ENCODE measurements around the gene CACNB1.
"Not testable (repeated sequence)": the region's sequence is repeated elsewhere in the genome, so short reads cannot be mapped to it uniquely, and the experiment has no call there.

Gene CACNB1

DNA sequence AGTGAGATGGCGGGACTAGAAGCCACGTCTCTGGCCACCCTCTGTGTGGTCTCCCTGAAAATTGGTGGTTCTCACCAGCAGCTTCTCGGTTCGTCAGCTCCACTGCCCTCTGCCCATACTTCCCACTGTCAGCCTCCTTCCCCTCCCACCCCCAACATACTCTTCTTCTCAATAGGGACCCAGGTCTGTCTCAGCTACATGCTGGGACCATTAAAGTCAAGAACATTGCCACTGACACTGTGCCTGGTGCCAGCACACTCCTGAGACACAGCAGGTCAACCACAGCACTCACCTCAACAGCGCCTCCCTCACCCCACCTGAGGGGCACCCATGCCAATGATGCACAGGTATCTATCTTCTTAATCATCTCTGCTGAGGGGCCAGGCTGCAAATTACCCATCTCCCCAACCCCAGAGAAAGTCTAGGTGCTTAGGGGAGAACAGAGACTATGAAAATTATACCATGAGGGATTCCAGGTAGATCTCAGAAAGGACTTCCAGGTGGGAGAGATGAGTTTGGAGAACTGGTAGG lies 47.3 kb downstream of the CACNB1 start:
- no peak for DNase-seq

- no peak for DNase-seq
Observed at GRCh38 chr17:39147221-39148185, 50.0 kb downstream of the CACNB1 start.

DNA sequence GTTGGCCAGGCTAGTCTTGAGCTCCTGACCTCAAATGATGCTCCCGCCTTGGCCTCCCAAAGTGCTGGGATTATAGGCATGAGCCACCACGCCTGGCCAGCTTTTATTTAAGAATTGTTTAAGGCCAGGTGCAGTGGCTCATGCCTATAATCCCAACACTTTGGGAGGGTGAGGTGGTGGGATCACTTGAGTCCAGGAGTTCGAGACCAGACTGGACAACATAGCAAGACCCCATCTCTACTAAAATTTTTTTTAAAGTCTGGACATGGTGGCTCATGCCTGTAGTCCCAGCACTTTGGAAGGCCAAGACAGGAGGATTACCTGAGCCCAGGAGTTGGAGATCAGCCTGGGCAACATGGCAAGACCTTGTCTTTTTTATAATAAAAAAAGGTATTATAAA lies 51.2 kb downstream of the CACNB1 start:
- no peak for DNase-seq

GRCh38 chr17:39145143-39145542 lies 52.3 kb downstream of the CACNB1 start:
- DNase-seq, result no peak

- DNase-seq, result no peak
Observed at GRCh38 chr17:39144416-39144840, 53.0 kb downstream of the CACNB1 start.

- no peak for DNase-seq
Observed at GRCh38 chr17:39143552-39144093, 53.8 kb downstream of the CACNB1 start.

- DNase-seq, result no peak
Observed at GRCh38 chr17:39141915-39142664, 55.4 kb downstream of the CACNB1 start.

- DNase-seq, result no peak
Observed at GRCh38 chr17:39141294-39141693, 56.2 kb downstream of the CACNB1 start.

DNA sequence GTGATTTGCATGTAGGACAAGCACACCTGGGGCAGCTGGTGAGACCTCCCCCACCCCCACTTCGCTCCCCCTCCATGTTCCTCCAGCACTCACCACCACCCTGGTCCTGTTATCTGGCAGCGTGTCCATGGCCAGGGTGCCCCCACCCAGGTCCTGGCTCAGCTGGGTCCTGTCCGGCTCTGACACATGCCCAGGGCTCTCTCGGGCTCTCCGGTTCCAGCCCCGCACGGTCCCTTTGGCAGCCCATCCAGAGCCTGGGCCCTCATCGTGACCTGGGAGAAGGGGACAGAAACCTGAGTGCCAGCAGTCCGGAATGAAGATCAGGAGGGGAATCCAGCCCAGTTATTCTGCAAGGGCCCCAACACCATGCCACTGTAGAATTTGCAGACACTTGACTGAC lies 57.9 kb downstream of the CACNB1 start:
- DNase-seq, result no peak

DNA sequence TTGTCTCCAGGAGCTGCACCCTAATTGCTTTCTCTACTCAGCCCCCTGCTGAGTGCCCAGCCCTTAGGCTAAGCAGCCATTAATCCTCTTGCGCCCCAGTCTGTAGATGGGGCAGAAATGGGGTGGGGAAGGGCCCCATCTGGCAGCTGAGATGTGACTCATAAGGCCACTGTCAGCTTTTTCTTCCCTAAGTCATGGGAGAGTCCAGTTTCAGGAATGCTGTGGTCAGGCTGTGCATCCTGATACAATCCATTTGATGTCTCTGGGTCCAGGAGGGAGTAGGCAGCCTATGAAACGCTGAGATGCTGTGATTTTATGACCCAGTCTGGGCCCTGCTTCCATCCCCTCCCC lies 58.3 kb downstream of the CACNB1 start:
- DNase-seq, result no peak

DNA sequence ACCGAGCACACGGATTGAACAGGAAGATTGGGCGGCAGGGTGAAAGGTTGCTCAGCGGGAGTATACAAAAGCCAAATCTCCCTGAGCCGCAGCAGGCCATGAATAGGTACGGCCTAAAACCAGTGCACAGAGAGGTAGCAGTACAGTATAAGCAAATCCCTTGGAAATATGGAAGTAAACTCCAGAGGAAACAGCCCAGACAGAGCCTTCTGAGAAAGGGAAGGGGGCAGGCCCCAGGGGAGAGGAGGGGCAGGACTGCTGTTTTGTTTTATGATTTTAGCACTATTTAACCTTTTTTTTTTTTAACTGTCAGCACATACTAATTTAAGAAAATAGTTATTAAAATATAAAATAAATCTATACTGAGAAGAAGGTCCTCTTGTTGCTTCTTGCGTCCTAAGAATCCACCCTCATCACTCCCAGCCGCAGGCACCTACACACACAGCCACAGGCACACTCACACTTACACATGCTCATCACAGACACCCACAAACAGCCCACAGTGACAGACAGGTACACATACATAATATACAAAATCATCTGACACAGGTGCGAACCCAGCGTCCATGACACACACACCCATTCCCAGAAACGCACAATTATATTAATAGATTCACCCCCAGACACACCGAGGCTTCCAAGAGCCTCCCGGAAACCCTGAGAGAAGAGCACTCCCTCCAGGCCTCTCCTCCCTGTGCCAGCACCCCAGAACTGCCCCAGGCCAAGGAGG lies 58.9 kb downstream of the CACNB1 start:
- no peak for DNase-seq

DNA sequence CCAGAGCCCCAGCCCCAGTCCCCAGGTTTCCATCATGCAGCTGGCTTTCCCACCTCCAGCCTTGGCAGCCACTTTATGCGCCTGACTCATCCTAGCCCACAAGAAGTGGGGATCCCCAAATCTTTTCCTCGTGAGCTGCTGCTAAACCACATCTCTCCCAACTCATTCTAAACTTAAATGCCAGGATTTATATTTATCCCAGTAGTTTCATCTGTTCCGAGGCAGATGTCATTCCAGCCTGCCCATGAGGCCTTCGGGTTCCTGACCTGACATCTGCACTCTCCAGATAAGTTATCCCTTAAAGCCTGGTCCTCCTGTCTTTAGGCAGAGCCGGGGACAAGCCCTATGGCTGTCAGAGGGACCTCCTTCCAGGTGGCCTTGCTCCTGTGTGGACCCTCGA lies 62.6 kb downstream of the CACNB1 start:
- DNase-seq, result no peak

- no peak for DNase-seq
Observed at GRCh38 chr17:39132192-39132610, 65.3 kb downstream of the CACNB1 start.

DNA sequence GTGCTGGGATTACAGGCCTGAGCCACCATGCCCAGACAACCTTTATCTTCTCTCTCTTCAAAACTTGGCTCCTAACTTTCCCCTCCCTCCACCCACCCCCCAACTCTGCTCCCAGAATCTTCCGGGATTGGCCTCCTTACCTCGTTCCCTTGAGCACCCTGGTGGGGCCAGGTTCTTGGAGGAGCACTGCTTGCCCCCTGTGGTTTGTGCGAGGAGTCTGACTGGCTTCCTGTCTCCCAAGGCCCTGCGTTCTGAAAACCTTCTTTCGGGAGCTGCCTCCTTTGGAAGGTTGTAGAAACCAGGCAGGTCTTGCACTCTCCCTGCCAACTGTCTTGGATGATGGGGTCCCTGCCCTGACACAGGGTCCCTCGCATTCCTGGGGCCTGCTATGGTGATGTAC lies 65.9 kb downstream of the CACNB1 start:
- no peak for DNase-seq

GRCh38 chr17:39130205-39130604 lies 67.3 kb downstream of the CACNB1 start:
- no peak for DNase-seq

DNA sequence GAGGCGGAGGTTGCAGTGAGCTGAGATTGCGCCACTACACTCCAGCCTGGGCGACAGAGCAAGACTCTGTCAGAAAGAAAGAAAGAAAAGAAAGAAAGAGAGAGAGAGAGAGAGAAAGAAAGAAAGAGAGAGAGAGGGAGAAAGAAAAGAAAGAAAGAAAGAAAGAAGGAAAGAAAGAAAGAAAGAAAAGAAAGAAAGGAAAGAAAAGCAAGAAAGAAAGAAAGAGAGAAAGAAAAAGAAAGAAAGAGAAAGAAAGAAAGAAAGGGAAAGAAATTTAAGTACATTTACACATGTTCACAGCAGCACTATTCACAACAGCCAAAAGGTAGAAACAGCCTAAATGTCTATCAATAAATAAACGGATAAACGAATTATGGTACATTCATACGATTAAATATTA lies 67.9 kb downstream of the CACNB1 start:
- not testable (repeated sequence) for DNase-seq

- DNase-seq, result no peak
Observed at GRCh38 chr17:39126436-39126835, 71.0 kb downstream of the CACNB1 start.

DNA sequence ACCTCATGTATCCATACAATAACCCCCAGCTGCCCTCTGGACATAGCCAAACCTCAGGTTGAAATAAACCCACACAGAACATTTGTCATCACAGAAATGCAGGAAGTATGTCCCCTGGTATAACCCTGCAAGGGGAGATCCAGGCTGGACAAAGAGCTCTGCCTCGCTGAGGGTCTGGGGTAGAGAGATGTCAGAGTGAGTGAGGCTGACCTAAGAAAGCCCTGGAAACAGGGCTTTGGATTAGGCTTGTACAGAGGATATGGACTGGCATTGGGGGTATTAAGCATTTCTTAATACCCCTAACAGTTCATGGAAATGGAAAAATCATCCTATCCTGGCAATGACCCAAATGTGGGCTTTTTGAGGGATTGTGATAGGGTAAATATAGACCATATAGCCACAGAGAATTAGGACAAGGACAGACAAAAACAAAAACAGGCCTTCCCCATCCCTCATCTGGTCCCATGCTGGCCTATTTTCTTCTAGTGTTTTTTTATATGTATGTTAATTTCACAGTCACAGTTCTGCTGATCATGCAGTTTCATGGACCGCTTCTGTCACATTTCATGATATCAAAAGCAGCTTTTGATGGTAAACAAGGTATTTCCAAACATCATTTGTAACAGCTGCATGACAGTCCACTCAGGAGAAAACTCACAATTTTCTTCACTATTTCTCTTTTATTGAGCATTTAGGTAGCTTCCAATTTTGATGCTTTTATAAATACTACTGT lies 72.2 kb downstream of the CACNB1 start:
- DNase-seq, result no peak

GRCh38 chr17:39123627-39124026 lies 73.8 kb downstream of the CACNB1 start:
- no peak for DNase-seq
